Astrocyte of the spinal cord (primary cell): Measurements from ENCODE around the gene DDHD1.
A peak's percentile ranks its signal among the peaks of the same experiment; 100 is the strongest.

Experiments
- DNase-seq: peaks from one replicate; pipeline ENCODE4 v3.0.0; 2011; ENCODE audit warnings: low read depth, low spot score
- H3K4me3 ChIP-seq: 2 replicates; pipeline ENCODE4 v1.5.1; 2011; ENCODE audit warnings: low read depth, mild to moderate bottlenecking, low read length, moderate library complexity
- in situ Hi-C: cut with HindIII; loops from 2 replicates; pipeline ENCODE4 v1.10.0; 2017; ENCODE audit warnings: low sequenced_read_pairs
- TF ChIP-seq, protein P1 (sequence below): IDR thresholded peaks from 2 replicates; pipeline ENCODE4 v1.5.1; 2012; ENCODE audit warnings: low read depth, mild to moderate bottlenecking, low read length, inconsistent platforms

DDHD1 gene

GRCh38 chr14:53027562-53027961 lies 125.6 kb downstream of the DDHD1 start:
- no peak overlapping the region for H3K4me3 ChIP-seq
- in situ Hi-C loops: no loop called here
- TF ChIP-seq, protein P1, sequence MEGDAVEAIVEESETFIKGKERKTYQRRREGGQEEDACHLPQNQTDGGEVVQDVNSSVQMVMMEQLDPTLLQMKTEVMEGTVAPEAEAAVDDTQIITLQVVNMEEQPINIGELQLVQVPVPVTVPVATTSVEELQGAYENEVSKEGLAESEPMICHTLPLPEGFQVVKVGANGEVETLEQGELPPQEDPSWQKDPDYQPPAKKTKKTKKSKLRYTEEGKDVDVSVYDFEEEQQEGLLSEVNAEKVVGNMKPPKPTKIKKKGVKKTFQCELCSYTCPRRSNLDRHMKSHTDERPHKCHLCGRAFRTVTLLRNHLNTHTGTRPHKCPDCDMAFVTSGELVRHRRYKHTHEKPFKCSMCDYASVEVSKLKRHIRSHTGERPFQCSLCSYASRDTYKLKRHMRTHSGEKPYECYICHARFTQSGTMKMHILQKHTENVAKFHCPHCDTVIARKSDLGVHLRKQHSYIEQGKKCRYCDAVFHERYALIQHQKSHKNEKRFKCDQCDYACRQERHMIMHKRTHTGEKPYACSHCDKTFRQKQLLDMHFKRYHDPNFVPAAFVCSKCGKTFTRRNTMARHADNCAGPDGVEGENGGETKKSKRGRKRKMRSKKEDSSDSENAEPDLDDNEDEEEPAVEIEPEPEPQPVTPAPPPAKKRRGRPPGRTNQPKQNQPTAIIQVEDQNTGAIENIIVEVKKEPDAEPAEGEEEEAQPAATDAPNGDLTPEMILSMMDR: no peak
- no peak for DNase-seq

GRCh38 chr14:53027041-53027440 lies 126.1 kb downstream of the DDHD1 start:
- no peak for DNase-seq
- TF ChIP-seq, protein P1: no peak
- in situ Hi-C loops: no loop called here
- H3K4me3 ChIP-seq: no peak overlapping the region

DNA sequence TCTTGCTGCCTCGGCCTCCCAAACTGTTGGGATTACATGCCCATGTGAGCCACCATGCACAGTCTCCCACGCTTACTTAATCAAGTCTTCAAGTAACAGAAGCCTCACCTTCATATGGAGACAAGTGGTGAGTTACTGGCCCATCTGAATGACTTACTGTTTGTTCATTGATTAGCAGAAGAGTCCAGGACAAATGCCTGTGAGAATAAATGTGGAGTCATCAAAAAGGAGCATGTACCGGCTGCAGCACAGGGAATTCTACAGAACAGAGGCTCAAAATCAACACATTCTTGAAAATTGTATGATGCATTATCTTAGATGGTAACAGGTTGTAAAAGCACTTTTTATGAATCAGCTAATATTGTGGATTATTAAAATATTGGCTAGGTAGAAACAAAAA lies 129.8 kb downstream of the DDHD1 start:
- in situ Hi-C loops: no loop called here
- no peak overlapping the region for H3K4me3 ChIP-seq
- DNase-seq: no peak
- TF ChIP-seq, protein P1: no peak

GRCh38 chr14:53022593-53022992 lies 130.5 kb downstream of the DDHD1 start:
- TF ChIP-seq, protein P1: no peak
- no peak for DNase-seq
- in situ Hi-C loops: no loop called here
- no peak overlapping the region for H3K4me3 ChIP-seq

DNA sequence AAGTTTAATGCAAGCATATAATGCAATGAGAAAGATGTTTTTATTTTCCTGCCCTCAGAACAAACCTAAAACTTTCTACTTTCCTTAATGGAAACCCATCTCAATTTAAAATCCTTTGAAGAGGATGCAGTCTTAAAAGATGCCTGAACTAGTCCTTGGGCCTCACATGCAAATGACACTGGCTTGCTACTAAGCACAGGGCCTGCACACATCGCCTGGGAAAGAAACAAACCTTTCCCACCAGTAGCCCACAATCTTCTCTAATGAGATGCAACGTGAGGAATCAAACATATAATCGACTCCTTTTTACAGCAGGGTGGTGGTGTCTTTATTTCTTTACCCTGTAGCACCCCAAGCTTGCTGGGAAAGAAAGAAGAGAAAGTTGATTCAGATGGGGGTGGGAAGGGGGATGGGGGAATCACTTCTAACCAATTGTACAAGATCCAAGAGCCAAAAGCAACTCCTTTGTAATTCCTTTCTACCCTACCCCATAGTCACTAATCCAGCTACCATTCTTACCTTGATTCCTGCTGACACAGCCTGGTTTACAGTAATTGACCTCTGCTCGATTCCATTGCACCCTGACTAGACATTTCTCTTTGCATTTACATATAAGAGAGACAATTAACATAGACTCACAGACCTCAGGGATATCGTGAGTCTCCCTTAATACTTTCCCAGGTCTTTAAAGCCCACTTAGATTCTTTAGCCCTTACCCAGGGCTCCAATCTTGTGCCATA lies 132.8 kb downstream of the DDHD1 start:
- no peak for DNase-seq
- H3K4me3 ChIP-seq: no peak overlapping the region
- in situ Hi-C loops: no loop called here
- TF ChIP-seq, protein P1: no peak

DNA sequence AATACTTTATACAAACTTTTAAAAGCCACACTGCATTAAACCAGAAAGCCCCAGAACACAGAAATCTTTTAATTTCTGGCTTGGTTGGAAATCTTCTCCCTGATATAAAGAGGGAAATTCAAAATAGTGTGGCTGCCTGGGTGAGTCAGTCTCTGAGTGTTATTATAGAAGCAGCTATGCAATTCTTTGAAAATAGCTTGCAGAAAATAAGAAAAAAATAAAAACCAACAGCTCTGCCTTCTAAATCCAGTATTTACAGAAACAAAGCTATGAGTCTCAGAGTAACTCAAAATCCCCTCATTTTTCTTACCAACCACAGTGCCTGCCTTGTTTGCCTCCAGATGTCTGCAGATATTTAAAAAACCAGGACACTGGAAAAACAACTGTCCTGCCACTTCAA lies 133.7 kb downstream of the DDHD1 start:
- TF ChIP-seq, protein P1: no peak
- in situ Hi-C loops: no loop called here
- no peak overlapping the region for H3K4me3 ChIP-seq
- DNase-seq: peak; percentile 24
